Measurements from ENCODE around the gene MAST2.
A peak's percentile ranks its signal among the peaks of the same experiment; 100 is the strongest.
"Not testable (repeated sequence)": the region's sequence is repeated elsewhere in the genome, so short reads cannot be mapped to it uniquely, and the experiment has no call there.

The MAST2 gene

GRCh38 chr1:45906883-45907282 is 103.5 kb downstream of the MAST2 start:
- no peak for DNase-seq

- DNase-seq: no peak
Measured at GRCh38 chr1:45908611-45909140, 105.3 kb downstream of the MAST2 start.

- DNase-seq: no peak
Measured at GRCh38 chr1:45911634-45912033, 108.2 kb downstream of the MAST2 start.

GRCh38 chr1:45913183-45913683 is 109.8 kb downstream of the MAST2 start:
- no peak for DNase-seq

GRCh38 chr1:45913731-45914501 is 110.5 kb downstream of the MAST2 start:
- DNase-seq: no peak

- no peak for DNase-seq
Measured at GRCh38 chr1:45914836-45915235, 111.4 kb downstream of the MAST2 start.

- DNase-seq: no peak
Measured at GRCh38 chr1:45922374-45922773, 119.0 kb downstream of the MAST2 start.

- DNase-seq: no peak
Measured at GRCh38 chr1:45922813-45923212, 119.4 kb downstream of the MAST2 start.

GRCh38 chr1:45923343-45923742 is 119.9 kb downstream of the MAST2 start:
- DNase-seq: no peak

- DNase-seq: peak; percentile 64
Measured at GRCh38 chr1:45924736-45925135, 121.3 kb downstream of the MAST2 start.

- DNase-seq: no peak
Measured at GRCh38 chr1:45925728-45926287, 122.4 kb downstream of the MAST2 start.

- DNase-seq: no peak
Measured at GRCh38 chr1:45926330-45926729, 122.9 kb downstream of the MAST2 start.

- not testable (repeated sequence) for DNase-seq
Measured at GRCh38 chr1:45927231-45927915, 124.0 kb downstream of the MAST2 start.

- DNase-seq: no peak
Measured at GRCh38 chr1:45928486-45929205, 125.2 kb downstream of the MAST2 start.

- peak; percentile 85 for DNase-seq
Measured at GRCh38 chr1:45929257-45929687, 125.9 kb downstream of the MAST2 start.

- no peak for DNase-seq
Measured at GRCh38 chr1:45930258-45931150, 127.1 kb downstream of the MAST2 start.

GRCh38 chr1:45932205-45932604 is 128.8 kb downstream of the MAST2 start:
- not testable (repeated sequence) for DNase-seq

GRCh38 chr1:45934947-45935346 is 131.5 kb downstream of the MAST2 start:
- no peak for DNase-seq

GRCh38 chr1:45938029-45938428 is 134.6 kb downstream of the MAST2 start:
- no peak for DNase-seq

GRCh38 chr1:45942411-45942810 is 139.0 kb downstream of the MAST2 start:
- DNase-seq: no peak

GRCh38 chr1:45943185-45943584 is 139.8 kb downstream of the MAST2 start:
- no peak for DNase-seq

- DNase-seq: peak; percentile 27
Measured at GRCh38 chr1:45945426-45945825, 142.0 kb downstream of the MAST2 start.
